Esophagus muscularis mucosa (tissue), 4 donors: ENCODE measurements around the gene TSPYL2.

Experiments
- EP300 ChIP-seq: sonication (generic); formaldehyde crosslinking; IDR thresholded peaks from one replicate; pipeline ENCODE4 v1.6.1; 2017; ENCODE audit warnings: antibody characterized with exemption
- POLR2A ChIP-seq: fragments of 450-650 bp; IDR thresholded peaks from one replicate; pipeline ENCODE4 v1.6.1; 2017; ENCODE audit warnings: antibody characterized with exemption, moderate library complexity, mild to moderate bottlenecking, low read depth
- TF ChIP-seq, protein P1 (sequence below), 3 experiments: fragments of 200-600 bp in 2 of 3; fragments of 450-650 bp in 1 of 3; sonication (generic) in 2 of 3; IDR thresholded peaks; one replicate each; pipeline ENCODE4 v1.5.1; 2017 to 2019; ENCODE audit warnings: antibody characterized with exemption in 3 of 3, mild to moderate bottlenecking in 2 of 3, moderate library complexity in 1 of 3

DNA sequence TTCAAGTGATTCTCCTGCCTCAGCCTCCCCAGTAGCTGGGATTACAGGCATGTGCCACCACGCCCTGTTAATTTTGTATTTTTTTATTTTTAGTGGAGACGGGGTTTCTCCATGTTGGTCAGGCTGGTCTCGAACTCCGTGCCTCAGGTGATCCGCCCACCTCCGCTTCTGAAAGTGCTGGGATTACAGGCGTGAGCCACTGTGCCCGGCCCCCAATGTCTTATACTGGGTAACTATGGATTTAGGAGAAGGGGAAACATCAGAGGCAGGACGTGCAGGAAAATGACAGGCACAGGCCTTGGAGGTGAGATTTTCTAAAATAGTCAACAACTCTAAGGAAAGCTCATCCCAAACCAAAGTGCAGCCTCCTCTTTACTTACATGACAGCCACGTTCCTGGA lies 11.1 kb upstream of the TSPYL2 start:
- TF ChIP-seq, protein P1, sequence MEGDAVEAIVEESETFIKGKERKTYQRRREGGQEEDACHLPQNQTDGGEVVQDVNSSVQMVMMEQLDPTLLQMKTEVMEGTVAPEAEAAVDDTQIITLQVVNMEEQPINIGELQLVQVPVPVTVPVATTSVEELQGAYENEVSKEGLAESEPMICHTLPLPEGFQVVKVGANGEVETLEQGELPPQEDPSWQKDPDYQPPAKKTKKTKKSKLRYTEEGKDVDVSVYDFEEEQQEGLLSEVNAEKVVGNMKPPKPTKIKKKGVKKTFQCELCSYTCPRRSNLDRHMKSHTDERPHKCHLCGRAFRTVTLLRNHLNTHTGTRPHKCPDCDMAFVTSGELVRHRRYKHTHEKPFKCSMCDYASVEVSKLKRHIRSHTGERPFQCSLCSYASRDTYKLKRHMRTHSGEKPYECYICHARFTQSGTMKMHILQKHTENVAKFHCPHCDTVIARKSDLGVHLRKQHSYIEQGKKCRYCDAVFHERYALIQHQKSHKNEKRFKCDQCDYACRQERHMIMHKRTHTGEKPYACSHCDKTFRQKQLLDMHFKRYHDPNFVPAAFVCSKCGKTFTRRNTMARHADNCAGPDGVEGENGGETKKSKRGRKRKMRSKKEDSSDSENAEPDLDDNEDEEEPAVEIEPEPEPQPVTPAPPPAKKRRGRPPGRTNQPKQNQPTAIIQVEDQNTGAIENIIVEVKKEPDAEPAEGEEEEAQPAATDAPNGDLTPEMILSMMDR (IDR thresholded peaks at IDR 0.05): no peak
- no peak for TF ChIP-seq EP300
- TF ChIP-seq POLR2A: no peak
